NK-92 treated with Interleukin-12 subunit alpha and Interleukin-12 subunit beta, amount 100 ng/mL, for 24 hours (cell line): ENCODE data around the gene ZNF732.
"Not testable (repeated sequence)": the region's sequence is repeated elsewhere in the genome, so short reads cannot be mapped to it uniquely, and the experiment has no call there.

Experiments
- DNase-seq: peaks from one replicate; lab custom pipeline; 2025; lab: John Stamatoyannopoulos, UW

Gene ZNF732

DNA sequence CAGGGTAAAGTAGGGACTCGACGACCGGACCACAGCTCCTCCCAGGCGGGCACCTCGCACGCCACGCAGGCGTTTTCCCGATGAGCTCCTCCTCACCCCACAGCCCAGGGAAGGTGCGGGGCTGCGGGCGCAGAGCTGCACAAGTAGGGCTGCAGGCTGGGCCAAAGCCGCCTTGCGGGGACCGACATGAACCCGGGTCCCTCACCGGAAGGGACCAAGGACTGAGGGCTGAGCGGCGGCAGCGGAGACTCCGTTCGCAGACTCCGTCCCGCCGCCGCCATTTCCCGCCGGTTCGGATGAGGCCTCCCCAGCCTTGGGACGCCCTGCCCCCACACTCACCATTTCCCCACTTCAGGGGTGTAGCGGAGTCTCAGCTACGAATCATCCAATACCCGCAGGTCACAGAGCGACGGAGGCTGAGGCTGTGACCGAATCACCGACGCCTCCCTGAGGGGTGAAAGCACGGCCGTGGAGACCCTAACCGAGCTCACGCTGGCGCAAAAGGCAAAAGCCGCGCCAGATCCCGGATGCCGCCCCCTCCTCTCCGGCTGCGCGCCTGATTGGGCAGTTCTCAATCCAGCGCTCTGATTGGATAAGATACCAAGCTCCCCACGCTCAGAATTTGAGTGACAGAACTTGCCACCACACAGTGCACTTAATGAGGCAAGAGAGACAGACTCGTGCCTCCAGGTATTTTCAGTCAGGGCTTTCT lies at the start of gene ZNF732:
Gene ZNF732, minus strand, starts transcription at position 506 of the 712 bp plus-strand sequence. Its CDS starts 164 bp downstream, at position 342.
- DNase-seq, result no peak

DNA sequence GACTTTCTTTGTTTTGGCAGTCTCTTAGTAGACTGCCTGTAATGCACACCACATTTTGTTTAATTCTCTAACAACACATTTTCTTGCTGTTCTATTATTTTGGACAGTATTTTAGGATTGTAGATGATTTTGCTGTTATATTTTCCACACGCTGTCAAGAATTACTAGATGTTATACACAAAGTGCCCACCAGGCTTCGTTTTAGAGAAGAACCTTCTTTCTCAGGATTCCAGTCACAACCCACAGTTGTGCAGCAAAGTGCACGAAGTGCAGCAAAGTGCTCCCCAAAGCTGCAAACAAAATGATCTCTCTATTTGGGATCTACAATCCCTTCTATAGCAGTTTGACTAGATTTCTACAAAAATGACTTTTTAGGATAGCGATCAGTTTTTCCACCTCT lies 34.7 kb upstream of the ZNF732 start:
- no peak for DNase-seq

DNA sequence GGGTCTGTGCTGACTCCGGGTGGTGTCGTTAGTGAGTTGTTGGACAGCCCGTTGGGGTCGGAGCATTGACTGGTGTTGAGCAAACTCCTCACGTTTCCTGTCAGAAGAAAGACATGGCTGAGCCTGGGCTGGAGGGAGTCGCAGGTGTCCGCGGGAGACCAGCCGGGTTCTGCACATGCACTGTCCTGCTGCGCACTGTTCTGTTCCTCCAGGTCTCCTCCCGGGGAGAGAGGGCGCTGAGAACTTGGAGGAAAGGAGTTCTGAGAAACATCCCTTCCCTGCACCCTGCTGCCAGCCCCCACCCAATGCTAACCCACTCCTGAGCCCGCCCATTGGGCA lies 33.5 kb upstream of the ZNF732 start:
- DNase-seq, result no peak

DNA sequence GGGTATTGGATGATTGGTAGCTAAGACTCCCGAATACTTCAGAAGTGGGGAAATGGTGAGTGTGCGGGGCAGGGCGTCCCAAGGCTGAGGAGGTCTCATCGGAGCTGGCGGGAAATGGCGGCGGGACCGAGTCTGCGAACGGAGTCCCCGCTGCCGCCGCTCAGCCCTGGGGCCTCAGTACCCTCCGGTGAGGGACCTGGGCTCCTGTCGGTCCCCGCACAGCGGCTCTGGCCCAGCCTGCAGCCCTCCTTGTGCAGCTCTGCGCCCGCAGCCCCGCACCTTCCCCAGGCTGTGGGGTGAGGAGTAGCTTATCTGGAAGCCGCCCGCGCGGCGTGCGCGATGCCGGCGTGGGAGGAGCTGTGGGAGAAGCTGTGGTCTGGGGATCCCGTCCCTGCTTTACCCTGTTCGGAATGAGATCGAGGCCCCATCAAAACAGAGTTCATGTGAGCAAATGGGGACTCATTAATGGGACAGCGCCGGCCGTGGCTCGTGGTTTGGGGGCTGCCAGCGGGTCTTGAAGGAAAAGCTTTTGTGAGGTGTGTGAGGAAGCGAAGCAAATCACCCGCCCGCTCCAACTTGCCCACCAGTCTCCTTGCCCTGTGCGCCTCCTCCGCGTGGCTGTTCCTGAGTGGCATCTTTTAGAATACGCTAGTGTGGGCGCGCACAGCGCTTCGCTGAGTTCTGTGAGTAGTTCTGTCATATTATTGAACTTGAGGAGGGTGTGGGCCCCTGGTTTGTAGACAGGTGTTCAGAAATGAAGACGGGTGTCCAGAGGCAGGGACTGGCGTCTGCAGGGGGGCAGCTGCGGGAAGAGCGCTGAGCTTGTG lies 32.9 kb upstream of the ZNF732 start:
- no peak for DNase-seq

DNA sequence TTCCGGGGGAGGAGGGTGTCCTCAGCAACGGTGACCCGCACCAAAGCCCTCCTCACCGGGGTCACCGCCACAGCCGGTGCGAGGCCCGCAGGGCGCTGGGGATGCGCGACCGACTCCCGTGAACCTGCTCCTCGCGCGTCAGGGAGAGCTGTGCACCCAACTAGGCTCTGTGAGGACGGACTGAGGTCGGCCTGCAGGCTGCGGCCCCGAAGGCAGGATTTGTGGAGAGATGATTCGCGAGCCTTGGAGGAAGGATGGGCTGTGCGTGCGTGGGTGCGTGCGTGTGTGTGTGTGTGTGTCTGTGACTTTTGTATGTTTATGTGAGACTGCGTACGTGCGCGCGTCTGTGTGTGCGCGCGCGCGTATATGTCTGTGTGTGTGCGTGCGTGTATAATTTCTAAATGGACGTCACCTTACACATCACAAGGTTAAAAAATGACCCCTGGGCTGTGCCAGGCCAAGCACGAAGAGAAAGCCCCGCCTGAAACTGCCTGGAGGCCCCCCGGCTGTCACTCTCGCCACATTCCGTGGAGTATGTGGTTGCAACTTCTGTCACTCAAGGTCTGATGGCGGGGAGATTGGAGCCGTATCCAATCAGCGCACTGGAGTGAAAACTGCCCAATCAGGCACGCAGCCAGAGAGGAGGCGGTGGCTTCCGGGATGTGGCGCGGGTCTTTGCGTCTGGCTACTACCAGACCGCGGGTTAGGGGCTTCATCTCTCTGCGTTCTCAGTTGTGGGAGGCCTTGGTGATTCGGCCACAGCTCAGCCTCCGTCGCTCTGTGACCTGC lies 32.1 kb upstream of the ZNF732 start, which contains the start of gene ZNF141:
Gene ZNF141, plus strand, starts transcription at position 672 of the 789 bp plus-strand sequence. CDS start 170 bp downstream, outside the sequence.
- DNase-seq, result no peak

DNA sequence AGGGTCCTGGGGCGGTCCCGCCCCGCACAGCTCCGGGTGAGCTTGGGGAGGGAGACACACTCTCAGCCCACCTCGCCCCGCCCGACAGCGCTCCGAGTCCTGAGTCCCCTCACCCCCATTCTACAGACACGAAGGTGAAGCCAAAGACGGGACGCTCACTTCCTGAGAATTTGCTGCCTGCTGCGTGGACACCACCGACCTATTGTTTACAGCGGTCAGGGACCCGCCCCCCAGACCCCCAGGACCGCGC lies 31.5 kb upstream of the ZNF732 start:
- DNase-seq, result no peak

DNA sequence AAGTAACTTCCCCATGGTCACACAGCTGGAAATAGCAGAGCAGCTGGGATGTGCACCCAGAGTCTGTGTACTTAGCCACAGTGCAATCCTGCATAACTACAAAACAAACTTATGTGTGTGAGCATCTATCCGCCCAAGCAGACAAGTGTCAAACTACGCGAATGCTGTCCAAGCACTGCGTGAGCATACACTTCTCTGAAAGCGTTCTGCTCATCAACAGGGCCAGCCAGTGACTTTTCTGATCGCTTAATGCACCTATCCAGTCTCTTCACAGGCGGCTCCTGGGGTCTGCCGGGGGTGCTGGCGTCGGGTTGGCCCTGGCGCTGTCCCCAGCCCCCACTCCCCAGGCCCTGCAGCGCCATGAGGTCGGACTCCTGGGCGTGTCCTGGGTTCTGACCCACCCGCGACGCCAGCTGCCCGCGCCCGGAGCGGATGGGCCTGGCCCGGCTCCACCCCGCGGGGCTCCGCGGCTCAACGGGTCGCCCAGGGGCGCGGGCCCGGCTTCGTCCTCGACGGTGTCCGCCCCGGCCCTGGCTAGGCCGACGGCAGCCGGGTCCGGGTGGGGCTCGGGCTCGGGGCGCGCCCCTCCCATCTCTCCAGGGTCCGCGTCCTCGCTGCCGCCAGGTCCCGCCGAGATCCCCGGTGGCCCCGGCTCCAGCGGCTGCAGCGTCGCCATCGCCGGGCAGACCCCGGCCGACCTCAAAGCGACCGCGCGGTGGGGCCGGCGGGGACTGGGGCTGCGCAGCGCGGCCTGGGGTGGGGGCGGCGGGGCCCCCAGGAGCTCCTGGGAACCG lies 31.0 kb upstream of the ZNF732 start:
- DNase-seq, result no peak

DNA sequence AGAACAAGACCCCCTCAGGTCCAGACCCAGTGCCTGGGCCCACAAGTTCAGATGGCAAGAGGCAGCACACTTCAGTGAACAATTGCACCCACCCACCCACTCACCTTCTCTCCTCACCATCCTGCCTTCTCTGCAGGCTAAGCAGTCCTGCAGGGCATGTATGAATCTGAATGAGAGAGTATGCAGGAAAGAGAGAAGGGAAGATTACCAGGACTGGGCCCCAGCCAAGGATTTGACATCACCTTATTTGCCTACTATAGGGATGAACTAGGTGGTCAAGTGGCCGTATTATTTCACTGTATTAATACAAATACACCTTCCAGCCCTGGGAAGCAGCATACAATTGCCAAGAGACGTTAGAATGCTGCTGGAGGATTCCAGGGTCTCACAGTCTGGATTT lies 30.2 kb upstream of the ZNF732 start:
- no peak for DNase-seq

DNA sequence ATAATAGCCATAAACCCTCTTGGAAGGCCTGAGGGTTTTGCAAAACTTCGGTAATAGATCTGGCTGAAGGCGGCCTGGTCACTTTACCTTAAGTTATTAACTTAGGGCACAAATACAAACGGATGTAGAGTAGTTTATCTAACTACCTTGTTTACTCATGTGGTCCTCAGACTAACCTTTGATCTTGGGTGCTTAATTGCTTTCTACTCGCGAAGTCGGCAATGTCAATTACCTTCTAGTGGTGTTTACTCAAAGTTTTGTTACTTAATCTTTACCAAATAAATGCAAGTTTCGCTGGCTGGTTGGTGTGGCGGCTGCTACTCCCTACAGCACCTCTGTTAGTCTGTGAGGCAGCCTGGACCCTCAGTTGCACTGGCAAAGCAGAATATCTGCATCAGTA lies 23.5 kb upstream of the ZNF732 start:
- no peak for DNase-seq

DNA sequence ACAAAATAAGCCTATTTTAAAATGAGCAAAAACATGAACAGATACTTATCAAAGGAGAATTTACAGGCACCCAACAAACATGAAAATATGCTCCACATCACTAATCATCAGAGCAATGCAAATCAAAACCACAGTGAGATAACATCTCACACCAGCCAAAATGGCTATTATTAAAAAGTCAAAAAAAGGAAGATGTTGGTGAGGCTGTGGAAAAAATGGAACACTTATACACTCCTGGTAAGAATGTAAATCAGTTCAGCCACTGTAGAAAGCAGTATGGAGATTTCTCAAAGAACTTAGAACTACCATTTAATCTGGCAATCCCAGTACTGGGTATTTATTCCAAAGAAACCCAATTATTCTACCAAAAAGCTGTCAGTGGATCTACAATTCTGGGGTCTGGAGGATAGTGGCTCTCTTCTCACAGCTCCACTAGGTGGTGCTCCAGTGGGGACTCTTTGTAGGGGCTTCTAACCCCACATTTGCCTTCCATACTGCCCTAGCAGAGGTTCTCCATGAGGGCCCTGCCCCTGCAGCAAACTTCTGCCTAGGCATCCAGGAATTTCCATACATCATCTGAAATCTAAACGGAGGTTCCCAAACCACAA lies 9.1 kb upstream of the ZNF732 start:
- DNase-seq, result no peak

DNA sequence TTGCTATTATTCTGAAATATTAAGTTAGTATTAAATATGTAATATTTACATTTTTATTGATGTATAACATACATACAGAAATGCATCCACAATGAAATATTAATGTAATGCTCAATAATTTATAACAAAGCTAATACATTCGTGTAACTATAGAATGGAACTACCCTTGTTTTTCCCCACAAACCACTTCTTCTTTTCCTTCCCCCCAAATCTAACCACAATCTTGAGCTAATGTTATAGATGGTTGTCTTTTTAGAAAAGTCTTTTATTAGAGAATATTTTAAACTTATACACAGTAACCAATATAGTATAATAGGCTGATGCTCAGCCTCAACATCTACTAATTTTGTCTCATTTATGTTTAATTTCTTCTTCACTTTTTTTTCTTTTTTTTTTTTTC lies 4.5 kb upstream of the ZNF732 start:
- no peak for DNase-seq

DNA sequence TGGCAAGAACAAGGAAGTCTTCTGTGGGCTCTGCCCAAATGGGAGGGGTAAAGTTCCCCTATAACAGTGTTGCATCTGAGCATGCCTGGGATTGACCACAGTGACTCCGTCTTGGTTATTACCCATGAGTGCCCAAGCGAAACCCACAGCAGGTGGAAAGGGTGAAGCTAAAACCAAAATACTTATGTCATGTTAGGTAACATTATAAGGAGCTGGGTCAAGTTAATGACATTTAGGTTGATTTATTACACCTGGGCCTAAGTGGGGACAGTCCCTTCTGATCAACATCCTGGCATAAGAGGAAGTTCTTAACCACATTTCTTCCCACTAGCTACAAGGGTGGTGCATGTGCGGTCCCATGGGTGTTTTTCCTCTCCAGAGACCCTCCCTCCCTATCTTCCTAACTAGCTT lies 1.3 kb upstream of the ZNF732 start:
- no peak for DNase-seq

DNA sequence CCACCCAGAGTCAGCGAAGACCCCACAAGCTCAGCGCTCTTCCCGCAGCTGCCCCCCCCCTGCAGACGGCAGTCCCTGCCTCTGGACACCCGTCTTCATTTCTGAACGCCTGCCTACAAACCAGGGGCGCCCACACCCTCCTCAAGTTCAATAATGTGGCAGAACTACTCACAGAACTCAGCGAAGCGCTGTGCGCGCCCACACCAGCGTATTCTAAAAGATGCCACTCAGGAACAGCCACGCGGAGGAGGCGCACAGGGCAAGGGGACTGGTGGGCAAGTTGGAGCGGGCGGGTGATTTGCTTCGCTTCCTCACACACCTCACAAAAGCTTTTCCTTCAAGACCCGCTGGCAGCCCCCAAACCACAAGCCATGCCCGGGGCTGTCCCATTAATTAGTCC lies 758 bp downstream of the ZNF732 start:
- not testable (repeated sequence) for DNase-seq

DNA sequence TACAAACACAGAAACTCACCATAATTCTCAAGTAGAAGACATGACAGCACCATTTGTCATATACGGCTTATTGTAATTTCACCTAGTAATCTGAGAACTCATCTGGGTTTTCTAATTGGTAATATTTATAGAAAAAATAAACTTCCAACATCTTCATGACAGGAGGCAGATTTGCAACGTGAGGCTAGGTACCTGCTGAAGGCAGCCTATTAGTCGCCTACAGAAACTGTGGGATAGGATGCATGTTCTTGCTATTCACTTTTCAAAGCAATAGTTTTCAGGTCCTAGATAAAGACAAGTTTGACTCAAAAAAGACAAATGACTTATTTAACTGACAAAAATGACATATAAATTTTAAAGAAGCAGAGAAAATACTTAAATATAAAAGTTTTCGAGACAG lies 2.9 kb downstream of the ZNF732 start:
- no peak for DNase-seq

DNA sequence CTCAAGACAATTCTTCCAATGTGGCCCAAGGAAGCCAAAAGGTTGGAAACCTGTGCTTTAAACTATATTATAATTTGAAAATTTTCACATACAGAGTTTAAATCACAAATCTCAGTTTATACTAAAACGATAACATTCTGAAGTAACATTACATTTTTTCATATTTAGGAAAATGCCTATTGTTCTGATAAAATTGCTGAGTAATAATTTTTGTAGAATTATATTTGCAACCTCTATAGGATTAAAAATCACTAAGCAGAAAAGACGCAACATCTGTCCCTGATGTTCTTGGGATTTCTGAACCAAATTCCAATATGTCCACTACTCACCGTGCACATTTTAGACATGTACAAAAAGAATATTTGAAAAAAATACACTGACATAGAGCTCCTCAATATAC lies 10.5 kb downstream of the ZNF732 start:
- DNase-seq, result no peak

DNA sequence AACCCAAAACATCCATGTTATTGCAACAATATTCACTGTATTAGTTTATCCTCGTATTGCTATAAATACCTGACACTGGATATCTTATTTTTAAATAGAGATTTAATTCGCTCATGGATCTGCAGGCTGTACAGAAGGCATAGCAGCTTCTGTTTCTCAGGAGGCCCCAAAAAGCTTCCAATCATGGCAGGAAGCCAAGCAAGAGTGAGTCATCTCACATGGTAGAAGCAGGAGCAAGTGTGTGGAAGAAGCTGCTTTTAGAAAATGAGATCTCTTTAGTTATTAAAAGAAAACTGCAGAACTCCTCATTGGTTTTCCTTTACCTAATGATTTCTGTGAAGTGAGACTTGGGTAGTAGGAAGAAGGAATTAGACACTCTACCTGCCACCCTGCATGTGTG lies 16.4 kb downstream of the ZNF732 start:
- no peak for DNase-seq

DNA sequence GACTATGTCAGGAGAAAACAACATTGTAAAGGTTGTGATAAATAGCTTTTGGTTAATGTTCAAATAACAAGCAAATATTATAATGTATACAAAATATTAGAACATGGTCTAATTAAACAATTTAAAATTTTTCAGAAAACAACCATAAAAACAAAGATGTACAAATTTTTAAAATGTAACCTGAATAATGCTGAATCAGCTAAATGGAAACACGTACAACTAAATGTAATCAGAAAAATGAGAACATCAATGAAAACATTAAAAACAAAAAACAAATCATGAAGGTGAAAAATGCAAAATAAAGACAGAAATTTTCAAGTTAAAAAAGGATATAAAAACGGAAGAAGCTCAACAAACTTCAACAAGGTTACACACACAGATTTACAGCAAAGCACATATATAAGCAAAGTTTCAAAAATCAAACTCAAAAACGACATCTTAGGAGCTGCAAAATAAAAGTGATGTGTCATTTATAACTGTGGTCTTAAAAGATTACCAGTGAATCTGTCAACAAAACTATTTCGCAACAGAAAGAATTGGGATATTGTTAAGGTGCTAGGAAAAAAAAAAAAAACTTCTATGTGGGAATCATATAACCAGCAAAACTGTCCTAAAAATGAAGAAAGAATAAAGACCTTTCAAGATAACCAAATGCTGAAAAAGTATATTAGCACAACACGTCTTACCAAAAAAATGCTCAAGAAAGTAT lies 31.8 kb downstream of the ZNF732 start:
- no peak for DNase-seq

DNA sequence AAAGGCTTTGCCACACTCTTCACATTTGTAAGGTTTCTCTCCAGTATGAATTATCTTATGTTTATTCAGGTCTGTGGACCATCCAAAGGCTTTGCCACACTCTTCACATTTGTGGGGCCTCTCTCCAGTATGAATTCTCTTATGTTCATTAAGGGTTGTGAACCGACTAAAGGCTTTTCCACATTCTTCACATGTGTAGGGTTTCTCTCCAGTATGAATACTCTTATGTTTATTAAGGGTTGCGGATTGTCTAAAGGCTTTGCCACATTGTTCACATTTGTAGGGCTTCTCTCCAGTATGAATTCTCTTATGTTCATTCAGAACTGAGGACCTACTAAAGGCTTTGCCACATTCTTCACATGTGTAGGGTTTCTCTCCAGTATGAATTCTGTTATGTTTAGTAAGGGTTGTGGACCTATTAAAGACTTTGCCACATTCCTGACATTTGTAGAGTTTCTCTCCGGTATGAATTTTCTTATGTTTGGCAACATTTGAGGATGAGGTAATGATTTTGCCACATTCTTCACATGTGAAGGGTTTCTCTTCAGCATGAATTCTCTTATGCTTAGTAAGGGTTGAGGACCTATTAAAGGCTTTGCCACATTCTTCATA lies 33.7 kb downstream of the ZNF732 start:
- no peak for DNase-seq

DNA sequence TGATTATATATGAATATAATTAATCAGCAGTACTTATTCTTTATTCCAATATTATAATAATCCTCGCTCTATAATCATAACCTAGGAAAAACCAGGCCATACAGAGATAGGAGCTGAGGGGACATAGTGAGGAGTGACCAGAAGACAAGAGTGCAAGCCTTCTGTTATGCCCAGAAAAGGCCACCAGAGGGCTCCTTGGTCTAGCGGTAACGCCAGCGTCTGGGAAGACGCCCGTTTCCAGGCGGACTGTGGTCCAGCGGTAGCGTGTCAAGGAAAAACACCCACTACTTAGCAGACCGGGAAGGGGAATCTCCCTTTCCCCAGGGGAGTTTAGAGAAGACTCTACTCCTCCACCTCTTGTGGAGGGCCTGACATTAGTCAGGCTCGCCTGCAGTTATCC lies 46.0 kb downstream of the ZNF732 start:
- DNase-seq, result not testable (repeated sequence)

DNA sequence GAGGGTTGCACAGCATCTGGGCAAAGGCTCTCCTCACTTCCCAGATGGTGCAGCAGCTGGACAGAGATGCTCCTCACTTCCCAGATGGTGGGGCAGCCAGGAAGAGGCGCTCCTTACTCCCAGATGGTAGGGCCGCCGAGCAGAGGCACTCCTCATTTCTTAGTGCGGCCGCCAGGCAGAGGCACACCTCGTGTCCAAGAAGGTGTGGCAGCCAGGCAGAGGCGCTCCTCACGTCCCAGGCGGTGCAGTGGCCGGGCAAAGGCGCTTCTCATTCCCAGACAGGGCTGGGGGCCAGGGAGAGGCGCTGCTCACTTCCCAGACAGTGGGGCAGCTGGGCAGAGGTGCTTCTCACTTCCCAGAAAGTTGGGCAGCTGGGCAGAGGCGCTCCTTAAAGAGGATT lies 48.8 kb downstream of the ZNF732 start:
- no peak for DNase-seq
